SKM-1 treated with dmso at 0.1 percent for 144 hours (cell line): ENCODE data around the gene CELF4.

Experiments used
- DNase-seq: peaks from one replicate; lab custom pipeline; 2025; ENCODE audit not compliant: unreplicated experiment; lab: John Stamatoyannopoulos, UW

Gene CELF4

DNA sequence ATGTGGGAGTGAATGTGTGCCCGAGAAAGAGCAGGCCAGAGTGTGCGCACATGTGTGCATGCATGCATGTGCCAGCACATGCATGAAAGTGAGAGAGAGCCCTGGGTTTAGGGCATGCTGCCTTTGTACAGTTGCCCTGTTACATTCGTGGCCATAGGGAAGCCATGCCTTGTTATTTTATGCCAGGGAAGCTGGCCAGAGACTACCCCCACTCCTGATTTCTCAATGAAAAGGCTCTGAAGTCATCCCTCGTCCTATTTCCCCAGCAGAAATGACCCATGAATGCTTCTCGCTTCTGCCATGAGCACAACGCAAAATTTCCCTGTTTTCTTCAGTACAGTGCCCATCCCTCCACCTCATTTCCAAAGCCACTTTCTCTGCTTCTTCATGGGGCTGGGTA lies 143.0 kb downstream of the CELF4 start:
- no peak for DNase-seq

DNA sequence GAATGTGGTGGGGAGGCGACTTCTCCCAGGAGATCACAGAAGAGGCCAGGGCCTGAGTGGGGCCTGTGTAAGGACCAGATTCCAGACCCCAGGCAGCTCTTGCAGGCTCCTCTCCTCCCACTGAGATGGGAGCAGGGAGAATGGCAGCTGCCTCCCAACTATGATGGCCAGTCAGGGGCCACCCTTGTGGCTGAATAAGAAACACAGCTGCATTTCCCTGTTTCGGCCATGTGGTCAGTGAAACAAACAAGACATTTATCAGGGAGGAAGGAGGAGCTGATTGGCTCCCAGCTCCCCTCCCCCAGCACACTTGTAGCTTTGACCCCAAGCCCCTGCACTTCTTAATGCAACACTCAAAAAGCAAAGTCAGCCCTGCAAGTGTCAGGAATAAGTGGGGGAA lies 143.5 kb downstream of the CELF4 start:
- no peak for DNase-seq

DNA sequence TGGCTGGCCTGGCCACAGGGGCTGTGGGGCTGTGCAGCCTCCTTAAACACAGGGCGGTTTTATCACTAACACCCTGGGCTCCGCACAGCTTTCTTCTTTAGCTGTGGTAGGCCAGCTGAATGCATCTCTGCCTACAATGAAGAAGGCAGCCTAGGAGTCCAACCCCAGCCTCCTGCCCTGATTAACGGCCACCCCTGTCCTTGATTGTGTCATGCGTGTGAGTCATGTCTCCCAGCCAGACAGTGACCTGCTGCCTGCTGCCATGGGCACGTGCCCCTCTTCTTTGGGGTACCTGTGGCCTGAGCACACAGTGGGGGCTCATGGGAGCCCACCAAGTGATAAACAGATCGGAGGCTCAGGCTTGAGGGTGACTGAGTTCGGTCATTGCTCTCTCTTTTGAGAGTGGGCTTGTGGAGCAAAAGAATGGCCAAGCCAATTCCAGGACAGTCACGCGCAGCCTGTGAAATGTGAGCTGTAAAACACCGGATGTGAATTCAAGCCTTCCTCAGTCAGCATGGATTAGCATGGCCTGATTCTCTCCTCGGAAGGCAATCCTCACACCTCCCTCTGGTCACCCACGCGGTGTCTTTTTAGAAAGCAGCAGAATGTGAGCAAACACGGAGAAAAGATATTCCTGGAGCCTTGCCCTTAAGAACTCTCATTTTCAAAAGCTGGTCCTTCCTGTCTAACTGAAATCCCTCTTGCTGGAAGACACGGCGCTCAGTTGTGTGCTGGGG lies 144.1 kb downstream of the CELF4 start:
- DNase-seq = no peak

DNA sequence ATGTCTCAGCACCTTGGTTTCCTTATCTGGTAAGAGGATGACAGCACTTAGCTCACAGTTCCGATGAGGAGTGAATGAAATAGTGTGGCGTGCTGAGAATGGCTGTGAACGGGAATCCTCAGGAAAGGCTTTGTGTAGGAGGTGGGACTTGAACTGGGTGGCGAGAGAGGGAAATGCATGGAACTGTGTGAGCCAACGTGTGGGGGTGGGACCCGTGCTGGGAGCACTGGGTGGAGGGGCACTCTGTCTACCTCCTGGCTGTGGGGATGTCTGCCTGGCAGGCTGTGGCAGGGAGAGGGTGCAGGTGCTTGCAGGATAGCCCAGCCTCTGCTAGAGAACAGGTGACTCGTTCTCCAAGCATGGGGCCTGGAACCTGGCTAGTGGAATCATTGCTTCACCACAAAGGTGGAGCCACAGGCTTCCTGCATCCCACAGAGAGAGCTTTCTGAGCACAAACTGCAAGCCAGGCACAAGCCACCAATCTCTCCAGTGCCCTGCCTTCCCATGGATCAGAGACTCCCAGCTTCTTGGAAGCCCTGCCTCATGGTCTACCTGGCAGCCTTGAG lies 145.2 kb downstream of the CELF4 start:
- no peak for DNase-seq

DNA sequence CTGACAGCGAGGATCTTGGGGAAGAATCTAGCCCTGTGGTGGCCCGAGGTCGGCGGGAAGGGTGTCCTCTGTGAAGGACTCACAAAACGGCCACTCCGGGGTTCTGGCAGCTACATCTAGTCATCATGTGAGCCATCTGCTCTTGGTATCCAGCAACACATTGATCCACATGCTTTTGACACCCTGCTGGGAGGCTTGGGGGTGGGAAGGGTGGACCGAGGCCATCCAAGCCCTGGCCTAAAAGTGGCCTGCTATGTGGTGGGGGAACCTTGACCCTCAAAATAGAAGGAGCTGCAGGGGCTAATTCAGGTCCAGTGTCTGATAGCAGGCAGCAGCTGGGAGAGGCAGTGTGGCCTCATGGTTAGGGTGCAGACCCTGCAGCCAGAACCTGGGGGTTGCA lies 145.7 kb downstream of the CELF4 start:
- no peak for DNase-seq

DNA sequence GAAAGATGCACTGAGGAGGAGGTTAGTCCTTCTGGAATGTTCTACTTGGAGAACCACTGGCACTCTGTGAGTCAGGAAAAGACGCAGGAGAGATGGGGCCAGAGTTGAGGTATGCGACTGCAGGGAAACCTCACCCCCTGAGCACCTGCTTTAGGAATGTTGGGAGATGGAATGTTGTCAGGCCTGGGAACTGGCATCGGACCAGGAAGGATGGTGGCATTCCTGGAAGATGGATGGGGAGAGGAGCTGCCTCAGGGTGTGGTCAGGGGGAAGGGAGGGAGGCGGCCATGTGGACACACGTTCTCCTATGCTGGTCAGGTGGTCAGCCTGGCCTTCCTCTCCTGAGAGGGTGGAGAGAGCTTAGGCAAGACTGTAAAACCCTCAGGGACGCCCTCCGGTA lies 146.3 kb downstream of the CELF4 start:
- no peak for DNase-seq

DNA sequence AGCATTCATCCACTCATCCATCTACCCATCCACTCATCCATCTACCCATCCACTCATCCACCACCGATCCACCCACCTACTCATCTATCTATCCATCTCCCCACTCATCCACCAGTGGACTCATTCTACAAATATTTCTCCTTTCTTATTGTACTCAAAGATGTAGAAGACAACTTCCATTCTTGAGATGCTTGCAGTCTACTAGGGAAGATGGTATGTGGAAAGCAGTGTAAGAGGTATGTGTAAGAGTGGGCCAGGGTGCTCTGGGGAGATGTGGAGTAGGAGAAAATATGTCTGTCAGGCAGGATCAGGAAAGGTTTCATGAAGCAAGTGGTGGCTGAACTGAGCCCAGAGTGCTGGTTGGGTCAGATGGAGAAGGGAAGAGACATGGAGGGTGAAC lies 150.8 kb downstream of the CELF4 start:
- no peak for DNase-seq

DNA sequence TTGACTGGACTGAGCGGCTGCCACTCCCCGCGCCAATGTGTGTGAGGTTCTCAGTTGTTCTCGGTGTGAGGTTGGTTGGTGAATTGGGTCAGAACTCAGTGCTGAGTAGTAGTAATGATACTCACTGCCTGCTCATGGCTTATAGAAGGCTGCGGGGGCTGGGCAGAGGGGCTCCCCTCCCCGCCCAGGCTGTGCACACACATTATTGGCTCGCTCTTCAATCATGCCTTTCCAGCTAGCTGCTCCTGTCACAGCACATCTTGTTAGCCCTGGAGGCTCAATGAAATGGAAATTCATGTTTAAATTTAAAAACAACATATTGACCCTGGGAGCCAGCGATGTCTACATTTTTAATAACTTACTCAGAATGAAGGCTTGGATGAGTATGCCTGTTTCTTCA lies 152.8 kb downstream of the CELF4 start:
- DNase-seq = no peak

DNA sequence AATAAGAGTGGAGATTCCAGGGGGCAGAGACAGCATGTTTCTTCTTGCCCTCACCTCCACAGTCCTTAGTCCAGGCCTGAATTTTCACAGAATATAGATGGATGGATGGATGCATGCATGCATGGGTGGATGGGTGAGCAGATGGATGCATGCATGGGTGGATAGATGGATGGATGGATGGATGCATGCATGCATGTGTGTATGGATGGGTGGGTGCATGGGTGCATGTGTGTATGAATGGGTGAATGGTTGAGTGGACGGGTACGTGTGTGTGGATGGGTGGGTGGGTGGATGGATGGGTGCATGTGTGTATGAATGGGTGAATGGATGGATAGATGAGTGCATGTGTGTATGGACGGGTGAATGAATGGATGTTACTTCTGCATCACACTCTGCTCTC lies 153.3 kb downstream of the CELF4 start:
- DNase-seq = no peak

DNA sequence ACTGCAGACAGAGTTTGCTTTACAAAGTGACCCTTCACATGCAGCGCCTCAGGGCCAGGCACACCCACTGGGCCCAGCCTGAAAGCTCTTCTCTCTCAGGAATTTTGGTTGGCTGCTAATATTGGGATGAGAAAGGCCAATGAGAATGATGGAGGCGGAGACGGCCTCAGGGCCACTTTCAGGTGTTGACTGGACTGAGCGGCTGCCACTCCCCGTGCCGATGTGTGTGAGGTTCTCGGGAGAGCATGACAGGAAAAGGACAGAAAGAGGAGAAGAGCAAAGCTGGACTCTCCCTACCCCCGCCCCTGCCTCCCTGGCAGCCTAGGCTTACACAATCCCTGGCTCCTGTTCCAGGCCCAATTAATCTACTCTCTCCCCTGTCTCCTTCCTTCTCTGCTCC lies 155.7 kb downstream of the CELF4 start:
- DNase-seq = no peak

DNA sequence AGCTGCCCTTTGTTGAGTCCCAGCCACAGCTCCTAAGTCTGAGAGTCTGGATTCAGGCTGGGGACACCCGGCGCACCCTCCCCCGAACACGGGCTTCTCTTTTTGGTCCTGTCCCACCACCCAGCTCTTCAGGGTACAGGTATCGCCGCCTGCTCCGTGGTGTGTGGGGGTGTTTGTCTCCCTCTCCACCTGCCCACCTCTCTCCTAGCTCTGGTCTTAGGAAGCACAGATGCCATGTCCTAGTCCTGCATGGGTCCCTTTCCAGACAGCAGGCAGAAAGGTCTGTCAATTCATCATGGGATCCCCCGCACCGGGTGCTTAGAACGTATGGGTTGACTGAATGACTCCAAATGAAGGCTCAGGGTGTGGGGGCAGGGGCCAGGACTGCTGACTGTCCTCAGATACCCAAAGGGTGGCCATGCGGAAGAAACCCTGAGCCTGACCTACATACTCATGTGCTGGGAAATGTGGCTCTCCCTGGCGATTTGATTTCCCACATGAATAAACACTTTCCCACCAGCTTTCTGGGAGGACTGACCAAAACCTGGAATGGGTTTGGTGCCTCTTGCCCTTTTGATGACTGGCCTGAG lies 156.8 kb downstream of the CELF4 start:
- DNase-seq = no peak

DNA sequence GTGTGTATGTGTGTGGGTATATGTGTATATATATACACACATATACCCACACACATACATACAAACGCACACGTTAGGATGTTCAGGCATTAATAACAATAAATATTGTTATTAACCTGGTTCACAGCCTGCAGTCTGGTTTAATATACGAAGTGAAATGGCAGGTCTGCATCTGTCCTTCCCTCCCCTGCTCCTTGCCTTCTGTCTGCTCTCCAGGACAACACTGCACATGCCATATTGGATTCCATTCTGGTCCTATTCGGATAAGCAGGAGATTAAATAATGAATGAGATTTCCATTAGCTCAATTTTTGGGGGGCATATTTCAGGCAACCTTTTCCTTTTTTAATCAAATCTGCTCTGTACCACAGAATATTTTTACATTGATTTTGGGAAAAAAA lies 158.0 kb downstream of the CELF4 start:
- DNase-seq = no peak

DNA sequence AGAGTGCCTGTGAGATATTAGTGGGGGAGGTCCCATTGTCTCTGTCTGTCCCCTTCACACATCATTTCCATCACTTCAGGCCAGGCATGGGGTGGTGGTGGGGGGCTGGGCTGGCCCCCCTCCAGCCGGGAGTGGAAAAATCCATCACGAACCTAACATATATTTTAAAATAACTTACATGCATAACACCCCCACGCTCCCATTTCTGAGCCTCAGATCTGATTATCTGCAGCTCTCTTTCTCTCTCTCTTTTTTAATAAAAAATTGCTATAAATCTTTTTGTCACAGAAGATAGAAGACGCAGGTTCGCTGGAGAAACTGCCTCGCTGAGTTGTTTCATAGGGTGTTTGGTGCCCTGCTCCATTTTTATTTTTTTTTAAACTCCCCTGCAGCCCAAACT lies 159.8 kb downstream of the CELF4 start:
- no peak for DNase-seq

DNA sequence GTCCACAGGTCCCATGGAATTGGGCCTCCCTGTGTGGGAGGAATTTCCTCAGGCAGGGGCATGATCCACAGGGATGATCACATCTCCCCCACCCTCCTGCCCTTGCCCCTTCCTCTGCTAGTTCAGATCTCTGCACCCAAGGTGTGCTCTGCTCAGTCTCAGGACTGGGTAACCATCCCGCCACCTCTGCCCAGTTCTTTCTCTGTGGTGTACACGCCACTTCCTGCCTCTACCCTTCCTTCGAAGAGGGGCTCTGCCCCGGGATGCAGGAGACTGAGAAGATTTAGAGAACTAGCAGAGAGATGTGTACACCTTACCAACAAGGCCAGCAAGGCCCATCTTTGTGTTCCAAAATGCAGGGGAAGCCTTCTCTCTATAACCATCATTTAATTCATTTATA lies 160.4 kb downstream of the CELF4 start:
- DNase-seq = no peak

DNA sequence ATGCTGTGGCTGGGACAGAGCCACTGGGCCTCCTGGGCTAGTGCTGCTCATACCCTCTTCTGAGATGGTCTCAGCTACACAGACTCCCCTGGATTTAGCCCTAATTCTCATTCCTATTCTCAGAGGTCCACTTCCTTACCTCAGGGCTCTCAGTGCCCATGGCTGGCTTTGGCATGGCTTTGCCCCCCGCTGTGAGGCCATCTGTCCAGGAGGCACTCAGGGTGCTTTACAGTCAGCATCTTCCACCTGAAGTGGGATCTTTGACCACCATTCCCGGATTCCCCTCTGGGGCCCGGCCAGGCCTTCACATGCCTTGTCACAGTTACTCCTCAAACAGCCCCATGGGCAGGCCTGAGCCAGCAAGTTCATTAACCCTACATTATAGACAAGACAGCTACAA lies 161.8 kb downstream of the CELF4 start:
- DNase-seq = no peak

DNA sequence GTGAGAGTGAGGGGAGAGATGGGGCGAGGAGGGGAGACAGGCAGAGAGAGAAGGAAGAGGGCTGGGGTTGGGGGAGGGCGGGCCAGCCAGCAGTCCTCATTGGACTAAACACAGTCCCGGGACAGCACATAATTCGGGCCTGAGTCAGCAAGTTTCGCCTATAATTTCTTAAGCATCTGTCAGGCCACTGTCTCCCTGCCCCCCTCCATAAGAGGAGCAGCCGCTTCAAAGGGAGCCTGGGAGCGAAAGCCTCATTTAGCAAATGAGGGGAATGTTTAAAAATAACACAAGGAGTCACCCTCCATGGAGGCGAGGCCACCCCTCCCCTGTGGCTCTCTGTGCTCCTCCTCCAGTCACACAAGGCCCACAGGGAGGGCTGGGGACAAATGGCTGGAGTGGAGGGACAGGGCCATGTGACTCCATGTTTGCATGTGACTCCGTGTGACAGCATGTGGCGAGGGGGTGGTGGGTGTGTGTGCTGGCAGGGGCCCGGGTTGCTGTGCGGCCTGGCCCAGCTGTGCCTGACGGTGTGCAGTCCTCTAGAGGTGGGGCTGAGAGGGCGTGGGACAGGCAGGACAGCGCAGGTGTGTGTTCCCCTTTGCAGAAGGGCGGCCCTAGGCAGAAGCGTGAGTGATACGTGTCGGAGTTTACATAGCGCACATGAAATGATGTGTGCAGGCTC lies 162.4 kb downstream of the CELF4 start:
- no peak for DNase-seq

DNA sequence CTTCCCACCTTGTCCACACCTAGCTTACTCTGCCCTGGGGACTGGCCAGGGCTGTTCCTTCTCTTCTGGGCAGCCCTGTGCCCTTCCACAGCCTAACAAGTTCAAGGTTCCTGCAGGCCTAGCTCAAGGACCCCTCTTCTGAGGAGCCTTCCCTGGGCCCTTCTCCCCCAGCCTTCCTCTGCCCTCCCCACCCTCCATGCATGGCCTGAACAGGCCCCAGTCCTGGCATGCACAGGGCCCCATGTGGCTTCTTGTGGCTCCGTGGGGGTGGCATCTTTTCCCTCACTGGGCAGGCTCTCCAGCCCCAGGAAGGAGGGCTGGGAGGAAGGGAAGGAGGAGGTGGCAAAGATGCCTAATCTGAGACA lies 162.9 kb downstream of the CELF4 start:
- DNase-seq = no peak

DNA sequence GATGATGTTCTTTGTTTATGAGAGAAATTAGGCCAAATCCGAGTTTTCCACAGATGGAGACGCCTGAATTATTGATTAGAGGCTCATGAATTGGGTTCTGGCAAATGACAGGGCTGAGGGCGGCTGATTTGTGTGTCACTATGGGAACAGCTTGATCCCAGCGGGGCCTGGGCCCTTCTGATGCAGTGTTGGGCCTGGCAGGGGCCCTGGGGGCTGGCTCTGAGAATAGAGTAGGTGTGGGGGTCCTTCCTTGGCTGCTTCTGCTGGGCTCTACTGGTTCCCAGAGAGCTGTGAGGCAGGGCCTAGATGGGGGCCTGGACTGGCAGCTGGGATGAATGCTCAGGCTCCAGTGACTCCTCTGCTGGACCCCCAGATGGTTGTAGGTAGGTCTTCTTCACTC lies 164.8 kb downstream of the CELF4 start:
- DNase-seq = no peak

DNA sequence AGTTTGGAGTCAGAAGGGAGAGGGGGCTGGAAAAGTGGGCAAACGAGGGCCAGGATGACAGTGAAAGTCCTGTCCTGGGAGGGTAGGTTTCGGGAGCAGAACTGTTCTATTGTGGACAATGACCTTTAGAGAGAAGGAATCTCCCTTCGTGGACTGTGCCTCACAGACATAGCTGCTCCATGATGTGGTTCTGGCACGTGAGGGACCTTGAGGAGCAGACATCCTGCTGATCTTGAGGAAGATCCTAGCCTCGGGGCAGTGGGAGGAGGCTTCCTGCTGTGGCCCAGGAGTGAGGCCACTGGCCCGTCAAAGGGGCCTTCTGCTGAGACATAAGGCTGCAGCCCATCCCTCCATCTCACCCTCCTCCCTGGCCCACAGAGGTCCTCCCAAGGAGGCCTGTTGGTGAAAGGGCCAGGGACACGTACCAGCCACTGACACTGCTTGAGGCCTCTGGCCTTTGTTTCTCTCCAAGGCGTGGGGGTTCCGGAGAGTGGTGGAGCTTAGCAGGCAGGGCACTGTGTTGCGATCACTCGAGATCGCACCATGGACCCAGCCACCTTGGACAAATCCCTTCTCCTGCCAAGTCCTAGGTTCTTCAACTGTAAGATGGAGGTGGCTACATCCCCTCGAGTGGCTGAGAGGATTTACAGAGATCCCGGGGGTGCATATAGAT lies 167.2 kb downstream of the CELF4 start:
- DNase-seq = no peak

DNA sequence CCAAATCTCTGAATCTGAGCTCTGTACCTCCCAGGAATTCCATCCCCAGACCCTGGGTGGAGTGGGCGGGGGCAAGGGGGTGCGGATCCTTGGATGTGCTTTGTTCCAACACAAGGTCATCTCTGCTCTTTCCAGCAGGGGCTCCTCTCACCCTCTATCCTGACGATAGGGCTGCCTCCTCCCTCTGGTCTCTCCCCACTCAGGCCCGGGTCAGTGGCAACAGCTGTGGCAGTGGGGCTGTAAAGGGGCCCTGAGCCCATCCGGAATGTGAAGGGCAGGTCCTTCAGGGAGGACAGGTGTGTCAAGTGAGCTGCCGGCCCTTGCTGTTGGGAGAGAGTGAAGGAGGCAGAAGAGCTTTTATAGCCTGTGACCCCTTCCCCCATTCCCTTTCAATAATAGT lies 167.8 kb downstream of the CELF4 start:
- no peak for DNase-seq

DNA sequence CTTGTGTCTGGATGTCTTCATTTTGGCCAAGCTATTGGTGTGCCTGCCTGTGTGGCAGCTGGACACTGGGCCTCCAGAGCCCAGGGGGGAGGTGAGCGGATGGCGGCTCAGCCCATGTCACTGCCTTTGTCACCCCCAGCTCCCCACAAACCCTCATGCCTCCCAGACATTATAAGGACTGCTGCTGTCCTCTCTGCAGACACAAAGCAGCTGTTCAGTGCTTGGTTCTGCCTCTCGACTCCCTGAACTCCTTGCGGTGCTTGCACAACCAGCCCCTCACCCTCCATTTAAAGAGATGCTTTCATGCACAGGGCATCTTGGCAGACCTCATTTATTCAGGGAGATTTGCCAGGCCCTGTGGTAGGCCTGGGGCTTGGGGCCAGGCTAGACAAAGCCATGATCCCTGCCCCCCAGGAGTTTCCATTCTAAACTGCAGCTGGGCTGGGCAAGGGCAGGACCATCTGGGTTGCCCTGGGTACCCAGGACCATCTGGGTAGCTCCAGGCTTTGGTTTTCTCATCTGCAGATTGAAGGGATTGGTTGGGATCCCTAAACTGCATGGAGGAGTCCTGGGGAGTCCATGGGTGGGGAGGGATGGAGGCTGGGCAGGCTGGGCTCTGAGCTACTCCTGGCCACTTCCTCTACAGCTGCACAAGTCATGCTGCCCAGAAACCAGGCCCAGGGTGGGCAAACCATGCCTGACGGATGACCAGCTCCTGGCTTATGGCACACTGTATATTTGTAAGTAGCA lies 168.5 kb downstream of the CELF4 start:
- DNase-seq = no peak
